C4-2B (cell line): ENCODE measurements around the gene PPP1R15B.

Source experiments
- H3K27ac ChIP-seq: fragments of 450-650 bp; 2 replicates; pipeline ENCODE4 v1.5.1; 2017
- ZFX ChIP-seq: fragments of 450-650 bp; IDR thresholded peaks from 2 replicates; pipeline ENCODE4 v1.6.1; 2017
- TF ChIP-seq, protein P1 (sequence below): fragments of 450-650 bp; conservative IDR thresholded peaks from 2 replicates; pipeline ENCODE4 v1.5.1; 2017; ENCODE audit warnings: mild to moderate bottlenecking

The PPP1R15B gene

DNA sequence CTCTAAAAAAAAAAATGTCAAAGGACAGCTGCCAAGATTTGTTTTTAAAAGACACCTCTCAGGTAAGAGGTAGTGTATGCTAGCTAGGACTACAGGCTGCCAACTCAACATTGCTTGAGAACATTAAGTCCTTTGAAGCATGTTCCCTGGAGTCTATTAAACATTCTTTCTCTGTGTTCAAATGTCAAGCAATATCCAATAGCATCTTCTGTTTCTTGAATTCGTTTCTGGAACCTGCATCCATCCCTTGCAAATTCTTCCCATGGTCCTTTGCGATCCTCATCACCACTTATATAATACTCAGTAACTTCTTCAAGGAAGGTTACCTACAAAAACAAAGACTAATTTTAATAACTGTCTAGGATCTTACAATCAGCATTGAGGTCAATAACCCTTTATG lies 5.6 kb downstream of the PPP1R15B start:
- no peak overlapping the region for H3K27ac ChIP-seq
- no peak for TF ChIP-seq ZFX
- TF ChIP-seq, protein P1, sequence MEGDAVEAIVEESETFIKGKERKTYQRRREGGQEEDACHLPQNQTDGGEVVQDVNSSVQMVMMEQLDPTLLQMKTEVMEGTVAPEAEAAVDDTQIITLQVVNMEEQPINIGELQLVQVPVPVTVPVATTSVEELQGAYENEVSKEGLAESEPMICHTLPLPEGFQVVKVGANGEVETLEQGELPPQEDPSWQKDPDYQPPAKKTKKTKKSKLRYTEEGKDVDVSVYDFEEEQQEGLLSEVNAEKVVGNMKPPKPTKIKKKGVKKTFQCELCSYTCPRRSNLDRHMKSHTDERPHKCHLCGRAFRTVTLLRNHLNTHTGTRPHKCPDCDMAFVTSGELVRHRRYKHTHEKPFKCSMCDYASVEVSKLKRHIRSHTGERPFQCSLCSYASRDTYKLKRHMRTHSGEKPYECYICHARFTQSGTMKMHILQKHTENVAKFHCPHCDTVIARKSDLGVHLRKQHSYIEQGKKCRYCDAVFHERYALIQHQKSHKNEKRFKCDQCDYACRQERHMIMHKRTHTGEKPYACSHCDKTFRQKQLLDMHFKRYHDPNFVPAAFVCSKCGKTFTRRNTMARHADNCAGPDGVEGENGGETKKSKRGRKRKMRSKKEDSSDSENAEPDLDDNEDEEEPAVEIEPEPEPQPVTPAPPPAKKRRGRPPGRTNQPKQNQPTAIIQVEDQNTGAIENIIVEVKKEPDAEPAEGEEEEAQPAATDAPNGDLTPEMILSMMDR = no peak

DNA sequence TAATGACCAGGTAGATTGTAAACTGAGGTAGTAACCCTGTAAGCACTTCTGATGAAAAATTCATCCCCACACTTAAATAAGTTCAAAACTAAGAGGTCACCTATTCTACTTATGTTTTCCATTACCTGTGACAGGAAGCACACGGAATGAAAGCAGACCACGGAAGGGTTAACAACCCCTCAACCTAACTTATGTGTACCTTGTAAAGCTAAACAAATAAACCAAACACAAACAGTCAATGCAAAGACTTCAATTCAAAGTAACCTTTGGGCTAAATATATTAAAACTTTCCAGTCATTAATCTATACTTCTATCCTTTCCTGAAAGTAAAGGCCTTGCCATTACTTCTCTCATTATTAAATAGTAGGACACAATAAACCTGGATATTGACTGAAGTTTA lies 7.0 kb downstream of the PPP1R15B start:
- H3K27ac ChIP-seq = no peak overlapping the region
- TF ChIP-seq, protein P1 = no peak
- TF ChIP-seq ZFX = no peak

DNA sequence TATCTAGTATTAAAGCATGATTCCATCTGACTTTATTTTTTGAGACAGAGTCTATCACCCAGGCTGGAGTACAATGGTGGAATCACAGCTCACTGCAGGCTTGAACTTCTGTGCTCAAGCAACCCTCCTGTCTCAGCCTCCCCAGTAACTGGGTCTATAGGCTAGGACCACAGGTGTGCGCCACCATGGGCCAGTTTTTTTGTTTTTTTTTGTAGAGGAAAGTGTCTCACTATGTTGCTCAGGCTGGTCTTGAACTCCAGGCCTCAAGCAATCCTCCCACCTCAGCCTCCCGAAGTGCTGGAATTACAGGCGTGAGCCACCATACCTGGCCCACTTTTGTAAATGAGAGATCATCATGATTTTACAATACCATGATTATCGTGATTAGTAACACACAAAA lies 9.2 kb downstream of the PPP1R15B start:
- no peak overlapping the region for H3K27ac ChIP-seq
- TF ChIP-seq, protein P1 = no peak
- no peak for TF ChIP-seq ZFX

DNA sequence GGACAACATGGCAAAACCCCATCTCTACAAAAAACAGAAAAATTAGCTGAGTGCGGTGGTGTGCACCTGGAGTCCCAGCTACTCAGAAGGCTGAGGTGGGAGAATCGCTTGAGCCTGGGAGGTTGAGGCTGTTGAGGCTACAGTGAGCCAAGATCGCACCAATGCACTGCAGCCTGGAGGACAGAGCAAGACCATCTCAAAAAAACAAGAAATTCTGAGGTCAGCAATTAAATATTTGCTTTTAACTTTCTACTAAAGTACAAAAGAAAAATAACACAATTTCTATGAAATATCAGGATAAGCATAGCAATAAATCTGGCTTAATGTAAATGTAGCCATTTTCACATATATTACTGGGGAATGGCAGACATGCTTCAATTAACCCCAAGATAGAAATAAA lies 9.9 kb downstream of the PPP1R15B start:
- no peak overlapping the region for H3K27ac ChIP-seq
- TF ChIP-seq, protein P1 = no peak
- TF ChIP-seq ZFX = no peak

DNA sequence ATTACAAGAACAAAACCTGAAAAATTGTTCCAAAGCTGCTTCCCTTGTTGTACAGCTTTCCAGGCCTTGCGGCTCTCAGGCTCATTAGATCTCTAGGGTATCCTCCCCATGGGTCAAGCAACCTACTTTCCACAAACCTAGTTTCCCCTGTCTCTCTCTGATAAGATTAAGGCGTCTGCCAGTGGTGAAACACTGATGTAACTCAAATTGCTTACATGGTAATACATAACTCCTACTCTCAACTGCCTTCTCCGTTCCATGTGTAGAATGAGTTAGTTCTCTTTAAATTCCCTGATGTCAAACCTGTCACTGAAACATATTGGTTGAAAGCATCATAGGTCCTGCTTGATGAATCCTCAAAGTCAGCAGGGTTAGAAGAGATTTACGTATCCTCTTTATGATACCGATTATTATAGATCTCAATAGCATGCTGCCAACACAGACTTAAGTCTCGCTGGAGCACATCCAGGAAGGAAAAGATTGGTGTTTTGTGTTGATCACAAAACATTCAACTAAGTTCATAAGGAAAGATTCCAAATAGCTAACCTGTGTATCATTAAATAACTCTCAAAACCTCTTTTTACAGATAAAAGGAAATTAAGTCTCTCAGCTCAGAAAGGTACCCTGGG lies 10.6 kb downstream of the PPP1R15B start:
- H3K27ac ChIP-seq = no peak overlapping the region
- TF ChIP-seq ZFX = no peak
- TF ChIP-seq, protein P1 = no peak

DNA sequence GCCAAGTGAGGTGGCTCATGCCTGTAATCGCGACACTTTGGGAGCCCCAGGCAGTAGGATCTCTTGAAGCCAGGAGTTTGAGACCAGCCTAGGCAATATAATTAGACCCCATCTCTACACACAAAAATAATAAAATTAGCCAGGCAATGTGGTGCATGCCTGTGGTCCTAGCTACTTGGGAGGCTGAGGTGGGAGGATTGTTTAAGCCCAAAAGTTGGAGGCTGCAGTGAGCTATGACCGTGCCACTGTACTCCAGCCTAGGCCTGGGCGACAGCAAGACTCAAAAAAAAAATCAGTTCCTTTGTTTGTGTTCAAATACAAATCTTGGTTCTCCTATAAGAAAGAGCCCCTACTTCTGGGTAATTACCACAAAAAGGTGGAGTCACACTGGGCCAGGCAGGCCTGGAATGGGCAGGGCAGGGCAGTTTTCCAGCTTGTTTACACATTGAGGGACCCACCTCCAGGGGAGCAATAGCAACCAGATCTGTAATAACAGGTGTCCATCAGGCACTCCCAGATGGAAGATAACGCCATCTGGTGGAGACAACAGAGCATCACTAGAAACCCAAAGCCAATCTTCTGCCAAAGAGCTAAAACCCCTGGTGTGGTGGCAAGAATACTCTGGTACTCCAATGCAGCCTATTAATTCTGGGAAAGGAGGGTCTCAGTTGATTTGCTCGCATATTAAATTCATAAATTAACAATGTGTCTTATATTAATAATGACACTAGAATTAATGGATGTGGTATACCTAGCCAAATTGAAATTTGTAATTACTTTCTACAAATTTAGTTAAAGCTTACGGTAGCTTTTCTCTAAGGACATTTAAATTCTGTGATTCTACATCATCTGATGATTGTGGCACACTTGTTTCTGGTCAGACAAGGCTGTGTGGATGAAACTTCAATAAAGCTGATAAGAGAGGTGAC lies 13.2 kb downstream of the PPP1R15B start:
- H3K27ac ChIP-seq = 0 out of 2 replicates have a peak overlapping the region, but pooled peaks have one; percentile 1
- no peak for TF ChIP-seq ZFX
- TF ChIP-seq, protein P1 = peak; percentile 94

DNA sequence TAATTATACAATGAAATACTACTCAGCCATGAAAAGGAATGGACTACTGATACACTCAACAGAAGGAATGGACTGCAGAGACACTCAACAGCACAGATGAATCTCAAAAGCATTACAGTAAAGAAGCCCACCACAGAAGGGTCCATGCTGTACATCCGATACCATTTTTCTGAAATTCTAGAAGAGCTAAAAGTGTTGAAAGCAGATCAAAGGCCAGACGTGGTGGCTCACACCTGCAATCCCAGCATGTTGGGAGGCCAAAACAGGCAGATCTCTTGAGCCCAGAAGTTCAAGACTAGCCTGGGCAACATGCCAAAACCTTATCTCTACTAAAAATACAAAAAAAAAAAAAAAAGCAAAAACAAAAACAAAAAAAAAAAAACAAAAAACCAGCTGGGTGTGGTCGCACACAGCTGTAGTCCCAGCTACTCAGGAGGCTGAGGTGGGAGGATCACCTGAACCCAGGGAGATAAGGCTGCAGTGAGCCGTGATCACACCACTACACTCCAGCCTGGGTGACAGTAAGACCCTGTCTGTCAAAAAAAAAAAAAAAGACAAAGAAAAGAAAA lies 15.5 kb downstream of the PPP1R15B start:
- H3K27ac ChIP-seq = no peak overlapping the region
- TF ChIP-seq ZFX = no peak
- TF ChIP-seq, protein P1 = no peak
